Measurements from ENCODE around the gene MT1E. TPM values are rescaled to one million over a fixed set of nuclear protein-coding genes. Genes with fewer than 3 reads are reported as not detected.

Gene MT1E
- total and polyA plus RNA-seq, 11 donors: 33.3 to 192 (median 103) TPM

- H3K4me3 ChIP-seq: no peak overlapping the region
- peaks cover 0 to 11% (median 0%) of the 10 kb centered on the region in 9 donors for H3K27me3 ChIP-seq
- TF ChIP-seq, protein P1, sequence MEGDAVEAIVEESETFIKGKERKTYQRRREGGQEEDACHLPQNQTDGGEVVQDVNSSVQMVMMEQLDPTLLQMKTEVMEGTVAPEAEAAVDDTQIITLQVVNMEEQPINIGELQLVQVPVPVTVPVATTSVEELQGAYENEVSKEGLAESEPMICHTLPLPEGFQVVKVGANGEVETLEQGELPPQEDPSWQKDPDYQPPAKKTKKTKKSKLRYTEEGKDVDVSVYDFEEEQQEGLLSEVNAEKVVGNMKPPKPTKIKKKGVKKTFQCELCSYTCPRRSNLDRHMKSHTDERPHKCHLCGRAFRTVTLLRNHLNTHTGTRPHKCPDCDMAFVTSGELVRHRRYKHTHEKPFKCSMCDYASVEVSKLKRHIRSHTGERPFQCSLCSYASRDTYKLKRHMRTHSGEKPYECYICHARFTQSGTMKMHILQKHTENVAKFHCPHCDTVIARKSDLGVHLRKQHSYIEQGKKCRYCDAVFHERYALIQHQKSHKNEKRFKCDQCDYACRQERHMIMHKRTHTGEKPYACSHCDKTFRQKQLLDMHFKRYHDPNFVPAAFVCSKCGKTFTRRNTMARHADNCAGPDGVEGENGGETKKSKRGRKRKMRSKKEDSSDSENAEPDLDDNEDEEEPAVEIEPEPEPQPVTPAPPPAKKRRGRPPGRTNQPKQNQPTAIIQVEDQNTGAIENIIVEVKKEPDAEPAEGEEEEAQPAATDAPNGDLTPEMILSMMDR (IDR thresholded peaks at IDR 0.05): no peak
- TF ChIP-seq POLR2A (IDR thresholded peaks at IDR 0.05): no peak
- ATAC-seq (no peak), DNase-seq (no peak)
- H3K36me3 ChIP-seq: no peaks in the 10 kb centered on the region
- H3K9me3 ChIP-seq: no peaks in the 10 kb centered on the region
- intact Hi-C loops (cut with DNase I): no loop called here
- no peak overlapping the region for H3K27ac ChIP-seq
- H3K4me1 ChIP-seq: peaks cover 9 to 58% (median 43%) of the 10 kb centered on the region in 12 donors
Measured at GRCh38 chr16:56613706-56614105, 11.9 kb upstream of the MT1E start.

DNA sequence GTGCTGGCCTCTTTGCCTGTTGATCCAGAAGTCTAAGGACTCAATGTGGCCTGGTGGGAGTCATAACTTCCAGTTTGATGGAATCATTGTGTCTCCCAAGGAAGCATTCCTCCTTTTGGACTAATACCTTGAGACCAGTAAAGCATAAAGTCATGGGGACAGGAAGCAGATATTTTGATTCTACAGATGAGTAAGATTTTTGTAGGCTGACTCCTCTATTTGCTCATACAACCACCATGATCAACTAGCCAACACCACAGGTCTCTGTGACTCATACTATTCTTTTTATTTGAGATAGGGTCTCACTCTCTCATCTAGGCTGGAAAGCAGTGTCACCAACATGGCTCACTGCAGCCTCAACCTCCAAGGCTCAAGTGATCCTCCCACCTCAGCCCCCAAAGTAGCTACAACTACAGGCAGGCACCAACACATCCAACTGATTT lies 11.0 kb upstream of the MT1E start:
- Histone ChIP-seq H3K27me3 (peaks cover 0 to 11% (median 0%) of the 10 kb centered on the region in 9 donors), H3K4me3 (no peak overlapping the region), H3K36me3 (no peaks in the 10 kb centered on the region), H3K9me3 (no peaks in the 10 kb centered on the region), H3K4me1 (peaks cover 9 to 56% (median 39%) of the 10 kb centered on the region in 12 donors), H3K27ac (no peak overlapping the region)
- ATAC-seq (no peak), DNase-seq (no peak)
- no peak for TF ChIP-seq POLR2A (IDR thresholded peaks at IDR 0.05)
- TF ChIP-seq, protein P1 (IDR thresholded peaks at IDR 0.05): no peak
- intact Hi-C loops (cut with DNase I): no loop called here

- no peak for TF ChIP-seq POLR2A (IDR thresholded peaks at IDR 0.05)
- TF ChIP-seq, protein P1 (IDR thresholded peaks at IDR 0.05): no peak
- H3K4me3 ChIP-seq: no peak overlapping the region
- WGBS, 4 donors: 93 to 97% (median 95%) methylated on average over 3 of the region's 3 CpGs
- no peaks in the 10 kb centered on the region for H3K9me3 ChIP-seq
- ATAC-seq (no peak), DNase-seq (no peak)
- peaks cover 5 to 49% (median 31%) of the 10 kb centered on the region in 12 donors for H3K4me1 ChIP-seq
- intact Hi-C loops (cut with DNase I): no loop called here
- no peak overlapping the region for H3K27ac ChIP-seq
- H3K27me3 ChIP-seq: peaks cover 0 to 11% (median 0%) of the 10 kb centered on the region in 9 donors
- no peaks in the 10 kb centered on the region for H3K36me3 ChIP-seq
Measured at GRCh38 chr16:56615353-56615752, 10.2 kb upstream of the MT1E start.

- H3K27ac ChIP-seq: peak overlapping the region; percentile 20 to 86 (median 70)
- 48 to 59% (median 53%) methylated on average over 23 of the region's 23 CpGs for WGBS, 4 donors
- intact Hi-C loops (cut with DNase I): no loop called here
Measured at GRCh38 chr16:56616608-56617211, 8.9 kb upstream of the MT1E start.

More at GRCh38 chr16:56616608-56617211, 8.9 kb upstream of the MT1E start:
- ATAC-seq (peak in 2 of 4 donors; percentile 3 to 21), DNase-seq (peak in 1 of 5 donors; percentile 13)
- H3K27me3 ChIP-seq: peaks cover 0 to 11% (median 0%) of the 10 kb centered on the region in 9 donors
- no peaks in the 10 kb centered on the region for H3K9me3 ChIP-seq
- H3K4me1 ChIP-seq: peaks cover 0 to 36% (median 17%) of the 10 kb centered on the region in 12 donors
- peak overlapping the region; percentile 5 to 63 (median 53) for H3K4me3 ChIP-seq
- H3K36me3 ChIP-seq: no peaks in the 10 kb centered on the region
- TF ChIP-seq, protein P1 (IDR thresholded peaks at IDR 0.05): no peak
- TF ChIP-seq POLR2A (IDR thresholded peaks at IDR 0.05): no peak
